ENCODE data around the gene AGPAT1.
A peak's percentile ranks its signal among the peaks of the same experiment; 100 is the strongest.

- TF ChIP-seq POLR2A (IDR thresholded peaks at IDR 0.05; ENCODE audit: low read length) (peak; percentile 79), GATA1 (IDR thresholded peaks at IDR 0.05; ENCODE audit: low read depth, low read length) (no peak)
These were observed at the start of gene AGPAT1 for GRCh38 chr6:32175711-32176475.

Measured in erythroblast (primary cell).